NCI-H460 (cell line): ENCODE measurements around the gene SAP30. TPM values are rescaled to one million over a fixed set of nuclear protein-coding genes. Genes with fewer than 3 reads are reported as not detected.

Experiments used
- DNase-seq: peaks from one replicate; pipeline ENCODE4 v3.0.0-alpha.2; 2016; ENCODE audit warnings: low read depth; ENCODE audit errors: extremely low read depth
- polyA plus RNA-seq: library from polyadenylated mRNA; depleted of rRNA; stranded (reverse); fragments of >200 nt; gene quantifications from 2 replicates; pipeline ENCODE4 v1.2.3, GENCODE V29; 2014; cell fraction: nucleus; rRNA removed
- total RNA-seq: library from RNA; depleted of rRNA; stranded (reverse); fragments of >200 nt; shearing (Covaris generic); gene quantifications from 2 replicates; pipeline ENCODE4 v1.2.3, GENCODE V29; 2014; rRNA removed

The SAP30 gene
- 19.9 and 24.9 TPM in 2 replicates for total RNA-seq
- 9.4 and 23.4 TPM in 2 replicates for polyA plus RNA-seq

- DNase-seq, result peak; percentile 95
Observed at GRCh38 chr4:173370477-173371291, at the start of gene SAP30. Gene SAP30, plus strand, starts transcription at chr4:173370954. Its CDS starts 229 bp downstream, at chr4:173371183.

GRCh38 chr4:173325007-173325736 lies 45.6 kb upstream of the SAP30 start:
- no peak for DNase-seq

GRCh38 chr4:173328236-173328901 lies 42.4 kb upstream of the SAP30 start:
- DNase-seq, result no peak

- no peak for DNase-seq
Observed at GRCh38 chr4:173330590-173330989, 40.2 kb upstream of the SAP30 start.

- no peak for DNase-seq
Observed at GRCh38 chr4:173332021-173332487, 38.7 kb upstream of the SAP30 start.

GRCh38 chr4:173332963-173333657 lies 37.6 kb upstream of the SAP30 start:
- no peak for DNase-seq

- DNase-seq, result no peak
Observed at GRCh38 chr4:173333658-173334084, 37.1 kb upstream of the SAP30 start.

- DNase-seq, result peak; percentile 98
Observed at GRCh38 chr4:173334085-173334890, 36.5 kb upstream of the SAP30 start, which contains the start of gene HMGB2. Gene HMGB2, minus strand, starts transcription at chr4:173334358. Its CDS starts 709 bp downstream, at chr4:173333649.

- peak; percentile 81 for DNase-seq
Observed at GRCh38 chr4:173334891-173335752, 35.6 kb upstream of the SAP30 start.

- no peak for DNase-seq
Observed at GRCh38 chr4:173337463-173337862, 33.3 kb upstream of the SAP30 start.

GRCh38 chr4:173343832-173344397 lies 26.8 kb upstream of the SAP30 start:
- no peak for DNase-seq

- DNase-seq, result no peak
Observed at GRCh38 chr4:173345648-173346047, 25.1 kb upstream of the SAP30 start.

GRCh38 chr4:173346074-173346473 lies 24.7 kb upstream of the SAP30 start:
- no peak for DNase-seq

- DNase-seq, result no peak
Observed at GRCh38 chr4:173347467-173347866, 23.3 kb upstream of the SAP30 start.

- DNase-seq, result no peak
Observed at GRCh38 chr4:173357939-173358338, 12.8 kb upstream of the SAP30 start.

- no peak for DNase-seq
Observed at GRCh38 chr4:173360587-173361221, 10.1 kb upstream of the SAP30 start.

GRCh38 chr4:173362666-173363065 lies 8.1 kb upstream of the SAP30 start:
- DNase-seq, result no peak
